GM12801 (cell line): Measurements from ENCODE around the gene DMBX1.

ENCODE experiments used
- TF ChIP-seq, protein P1 (sequence below): IDR thresholded peaks from one replicate; pipeline ENCODE4 v1.5.1; 2011; ENCODE audit warnings: control low read depth; ENCODE audit not compliant: insufficient read length; ENCODE audit errors: extremely low read depth

The DMBX1 gene

GRCh38 chr1:46524843-46525242, 35.2 kb downstream of the DMBX1 start:
- TF ChIP-seq, protein P1, sequence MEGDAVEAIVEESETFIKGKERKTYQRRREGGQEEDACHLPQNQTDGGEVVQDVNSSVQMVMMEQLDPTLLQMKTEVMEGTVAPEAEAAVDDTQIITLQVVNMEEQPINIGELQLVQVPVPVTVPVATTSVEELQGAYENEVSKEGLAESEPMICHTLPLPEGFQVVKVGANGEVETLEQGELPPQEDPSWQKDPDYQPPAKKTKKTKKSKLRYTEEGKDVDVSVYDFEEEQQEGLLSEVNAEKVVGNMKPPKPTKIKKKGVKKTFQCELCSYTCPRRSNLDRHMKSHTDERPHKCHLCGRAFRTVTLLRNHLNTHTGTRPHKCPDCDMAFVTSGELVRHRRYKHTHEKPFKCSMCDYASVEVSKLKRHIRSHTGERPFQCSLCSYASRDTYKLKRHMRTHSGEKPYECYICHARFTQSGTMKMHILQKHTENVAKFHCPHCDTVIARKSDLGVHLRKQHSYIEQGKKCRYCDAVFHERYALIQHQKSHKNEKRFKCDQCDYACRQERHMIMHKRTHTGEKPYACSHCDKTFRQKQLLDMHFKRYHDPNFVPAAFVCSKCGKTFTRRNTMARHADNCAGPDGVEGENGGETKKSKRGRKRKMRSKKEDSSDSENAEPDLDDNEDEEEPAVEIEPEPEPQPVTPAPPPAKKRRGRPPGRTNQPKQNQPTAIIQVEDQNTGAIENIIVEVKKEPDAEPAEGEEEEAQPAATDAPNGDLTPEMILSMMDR: no peak

GRCh38 chr1:46525253-46525983, 35.8 kb downstream of the DMBX1 start:
- TF ChIP-seq, protein P1: no peak

GRCh38 chr1:46526013-46526690, 36.5 kb downstream of the DMBX1 start:
- TF ChIP-seq, protein P1: no peak

GRCh38 chr1:46526691-46527291, 37.2 kb downstream of the DMBX1 start:
- TF ChIP-seq, protein P1: no peak

GRCh38 chr1:46527474-46528296, 38.0 kb downstream of the DMBX1 start:
- TF ChIP-seq, protein P1: peak; percentile 48

DNA sequence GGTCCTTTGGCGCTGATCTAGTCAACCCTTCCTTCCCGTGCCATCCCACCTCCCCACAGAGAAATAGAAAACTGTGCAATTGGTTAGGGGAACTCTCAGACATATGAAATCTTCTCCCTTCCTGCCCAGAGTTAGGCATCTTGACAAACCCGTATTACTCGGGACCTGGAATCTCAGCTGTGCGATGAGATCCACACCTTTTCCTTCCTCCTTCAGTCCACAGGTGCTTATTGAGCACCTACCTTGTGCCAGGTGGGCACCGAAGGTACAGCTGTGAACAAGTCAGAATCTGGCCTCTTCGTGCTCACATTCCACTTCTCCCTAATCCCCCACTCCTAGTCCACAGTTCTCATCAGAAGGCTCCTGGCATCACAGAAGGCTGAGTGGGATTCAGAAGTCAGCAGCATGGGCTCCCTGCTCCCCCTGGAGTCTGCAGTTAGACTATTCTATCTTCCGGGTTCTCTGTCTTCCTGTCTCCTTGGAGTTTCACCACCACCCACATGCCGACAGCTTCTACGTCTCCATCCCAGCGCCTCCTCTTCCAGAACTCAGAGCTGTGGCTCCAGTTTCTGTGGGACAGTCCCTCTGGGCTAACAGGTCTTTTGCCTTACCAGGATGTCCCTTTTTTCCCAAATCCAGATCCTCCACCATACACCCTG, 38.8 kb downstream of the DMBX1 start:
- TF ChIP-seq, protein P1: no peak
